D721Med (cell line): ENCODE results near the gene TTC12.

ENCODE experiments used
- DNase-seq: peaks from one replicate; pipeline ENCODE4 v3.0.0; 2011; ENCODE audit warnings: low spot score; ENCODE audit not compliant: insufficient read length
- FAIRE-seq: peaks from 2 replicates; lab custom pipeline; 2011; peaks lifted over from hg19 to GRCh38; lab: Jason Lieb, UNC
- CTCF ChIP-seq: IDR thresholded peaks from 2 replicates; pipeline ENCODE4 v1.5.1; 2012; ENCODE audit warnings: mild to moderate bottlenecking, control low read depth; ENCODE audit not compliant: insufficient read depth; ENCODE audit errors: missing control alignments

The TTC12 gene

DNA sequence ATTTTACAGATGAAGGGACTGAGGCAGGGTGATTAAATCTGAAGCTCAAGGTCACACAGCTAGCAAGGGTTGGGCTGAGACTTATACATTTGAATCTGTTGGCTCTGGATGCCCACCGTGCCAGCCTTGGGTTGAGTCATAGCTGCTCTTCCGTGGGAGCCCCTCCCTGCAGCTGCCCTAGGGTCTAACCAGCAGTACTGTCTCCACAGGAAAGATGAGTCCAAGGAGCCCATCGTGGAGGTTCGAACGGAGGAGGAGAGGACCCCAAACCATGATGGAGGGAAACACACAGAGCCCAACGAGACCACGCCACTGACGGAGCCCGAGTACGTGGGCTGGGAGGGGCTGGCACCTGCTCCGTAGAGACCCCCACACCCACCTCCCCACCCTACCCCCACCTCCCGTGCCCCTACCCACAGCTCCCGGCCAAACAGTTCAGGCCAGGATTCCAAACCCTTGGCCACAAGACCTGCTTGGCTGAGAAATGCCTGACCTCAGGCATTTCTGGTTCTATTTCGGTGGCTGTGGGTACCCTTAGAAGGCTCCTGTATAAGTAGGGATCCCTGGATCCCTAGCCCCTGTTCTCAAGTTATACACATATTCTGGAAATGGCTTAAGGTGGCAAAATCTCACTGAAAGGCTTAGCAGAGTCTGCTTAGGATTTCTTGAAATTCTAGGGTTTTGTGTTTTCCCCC, 42.7 kb upstream of the TTC12 start:
- TF ChIP-seq CTCF: no peak
- no peak for DNase-seq
- no peak for FAIRE-seq

GRCh38 chr11:113272281-113272680, 42.1 kb upstream of the TTC12 start:
- DNase-seq: peak; percentile 60
- no peak for FAIRE-seq
- TF ChIP-seq CTCF: no peak

- no peak for TF ChIP-seq CTCF
- no peak for DNase-seq
- no peak for FAIRE-seq
Measured at GRCh38 chr11:113272927-113273615, 41.3 kb upstream of the TTC12 start.

- DNase-seq (peak; percentile 87), FAIRE-seq (no peak)
- TF ChIP-seq CTCF: no peak
Measured at GRCh38 chr11:113273720-113274119, 40.7 kb upstream of the TTC12 start.

DNA sequence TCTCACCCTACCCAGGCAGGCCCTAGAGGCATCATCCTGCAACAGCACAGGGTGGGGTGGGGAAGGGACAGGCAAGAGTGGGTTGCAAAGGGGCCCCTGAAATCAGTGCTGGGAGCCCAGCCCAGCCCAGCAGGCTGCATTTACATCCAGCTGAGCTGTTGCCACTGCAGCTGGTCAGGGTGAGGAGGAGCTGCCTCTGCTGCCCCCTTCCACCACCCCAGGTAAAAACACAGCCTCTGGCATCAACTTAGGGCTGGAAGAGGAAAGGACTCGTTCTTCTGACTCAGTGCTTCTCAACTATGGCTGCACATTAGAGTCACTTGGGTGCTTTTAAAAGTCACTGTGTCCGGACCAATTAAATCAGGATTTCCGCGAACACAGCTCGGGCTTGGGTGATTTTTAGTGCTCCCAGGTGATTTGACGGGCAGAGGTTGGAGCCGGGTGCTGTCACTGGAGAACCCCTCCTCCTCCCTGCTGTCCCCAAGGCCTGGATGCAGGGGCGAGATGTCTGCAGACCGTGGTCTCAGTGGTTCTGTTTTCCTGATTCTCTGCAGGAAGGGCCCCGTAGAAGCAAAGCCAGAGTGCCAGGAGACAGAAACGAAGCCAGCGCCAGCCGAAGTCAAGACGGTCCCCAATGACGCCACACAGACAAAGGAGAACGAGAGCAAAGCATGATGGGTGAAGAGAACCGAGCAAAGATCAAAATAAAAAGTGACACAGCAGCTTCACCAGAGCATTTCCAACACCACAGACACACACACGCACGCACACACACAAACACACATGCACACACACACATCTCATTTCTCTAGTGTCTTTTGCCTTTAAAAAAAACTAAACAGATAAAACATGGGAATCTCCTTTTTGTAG, 39.4 kb upstream of the TTC12 start:
- no peak for TF ChIP-seq CTCF
- FAIRE-seq (no peak), DNase-seq (no peak)

DNA sequence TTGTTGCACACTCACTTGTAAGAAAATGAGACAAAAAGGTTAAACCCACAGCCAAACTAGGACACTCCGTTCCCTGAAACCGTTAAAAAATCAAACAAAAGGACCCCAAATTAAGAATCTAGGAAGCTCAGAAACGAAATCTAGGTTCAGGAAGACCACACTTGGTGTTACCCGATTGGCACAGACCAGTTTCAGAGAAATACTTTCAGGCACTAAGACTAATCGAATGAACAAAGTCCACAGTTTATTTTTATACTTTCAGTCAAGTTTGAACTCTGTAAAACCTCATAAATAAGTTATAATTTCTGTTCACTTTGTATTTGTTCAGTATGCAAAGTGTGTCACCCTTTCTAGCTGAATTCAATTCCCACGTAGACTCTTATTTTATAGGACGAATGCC, 38.8 kb upstream of the TTC12 start:
- no peak for TF ChIP-seq CTCF
- FAIRE-seq: no peak
- no peak for DNase-seq
